Neural cell (in vitro differentiated cells): Measurements from ENCODE around the gene PAQR9. TPM values are rescaled to one million over a fixed set of nuclear protein-coding genes. Genes with fewer than 3 reads are reported as not detected.

ENCODE experiments used
- H2AFZ ChIP-seq: fragments of 200-600, 300-800 bp; sonication (generic), shearing (Covaris generic); 2 replicates; pipeline ENCODE4 v1.6.0; 2014; ENCODE audit warnings: low read depth, mild to moderate bottlenecking, antibody characterized with exemption, low read length, moderate library complexity
- H3F3A ChIP-seq: fragments of 200-600 bp; shearing (Covaris generic); 2 replicates; pipeline ENCODE4 v1.6.1; 2016; ENCODE audit warnings: mild to moderate bottlenecking, moderate library complexity, mixed read lengths, antibody characterized with exemption, low read length; ENCODE audit not compliant: insufficient read depth, poor library complexity, severe bottlenecking
- H3K27ac ChIP-seq: fragments of 200-600, 300-800 bp; sonication (generic), shearing (Covaris generic); 2 replicates; pipeline ENCODE4 v1.5.1; 2014; ENCODE audit warnings: mild to moderate bottlenecking, low read length, moderate library complexity
- H3K27me3 ChIP-seq: fragments of 300-800, 200-600 bp; sonication (generic), shearing (Covaris generic); 2 replicates; pipeline ENCODE4 v1.6.0; 2014; ENCODE audit warnings: mild to moderate bottlenecking, low read depth, low read length, moderate library complexity; ENCODE audit not compliant: insufficient read depth
- H3K36me3 ChIP-seq: fragments of 300-800, 200-600 bp; sonication (generic), shearing (Covaris generic); 2 replicates; pipeline ENCODE4 v1.5.1; 2014; ENCODE audit warnings: mild to moderate bottlenecking, antibody characterized with exemption, low read length, moderate library complexity; ENCODE audit not compliant: insufficient read depth
- H3K4me2 ChIP-seq: fragments of 300-800, 200-600 bp; sonication (generic), shearing (Covaris generic); 2 replicates; pipeline ENCODE4 v1.6.0; 2014; ENCODE audit warnings: mild to moderate bottlenecking, low read length
- H3K4me3 ChIP-seq: fragments of 300-800, 200-600 bp; sonication (generic), shearing (Covaris generic); 2 replicates; pipeline ENCODE4 v1.5.1; 2014; ENCODE audit warnings: mild to moderate bottlenecking, low read length, moderate library complexity
- H3K79me2 ChIP-seq: fragments of 200-600 bp; shearing (Covaris generic); replicated peaks from 2 replicates; pipeline ENCODE4 v1.6.0; 2014; ENCODE audit warnings: mild to moderate bottlenecking, low read length, moderate library complexity; ENCODE audit not compliant: insufficient read depth
- H3K9ac ChIP-seq: fragments of 300-800, 200-600 bp; sonication (generic), shearing (Covaris generic); 2 replicates; pipeline ENCODE4 v1.6.1; 2016; ENCODE audit warnings: mild to moderate bottlenecking, low read length, mixed read lengths
- H3K9me2 ChIP-seq: fragments of 200-600 bp; shearing (Covaris generic); 2 replicates; pipeline ENCODE4 v1.6.1; 2016; ENCODE audit warnings: mild to moderate bottlenecking, low read length, mixed read lengths; ENCODE audit not compliant: insufficient read depth
- H3K9me3 ChIP-seq: fragments of 200-600, 300-800 bp; sonication (generic), shearing (Covaris generic); 2 replicates; pipeline ENCODE4 v1.6.1; 2016; ENCODE audit warnings: mild to moderate bottlenecking, mixed run types, low read length, moderate library complexity, mixed read lengths
- H4K20me1 ChIP-seq: fragments of 200-600 bp; shearing (Covaris generic); 2 replicates; pipeline ENCODE4 v1.6.1; 2016; ENCODE audit warnings: mild to moderate bottlenecking, mixed run types; ENCODE audit not compliant: insufficient read depth
- EP300 ChIP-seq: fragments of 450-650 bp; conservative IDR thresholded peaks from 2 replicates; pipeline ENCODE4 v1.6.1; 2014; ENCODE audit warnings: antibody characterized with exemption, mild to moderate bottlenecking, moderate library complexity; ENCODE audit not compliant: poor library complexity, severe bottlenecking
- EZH2 ChIP-seq: fragments of 200-600, 300-800 bp; shearing (Covaris generic), sonication (generic); IDR thresholded peaks from 2 replicates; pipeline ENCODE4 v1.6.1; 2014; ENCODE audit warnings: antibody characterized with exemption, low read length, borderline replicate concordance, mild to moderate bottlenecking; ENCODE audit not compliant: insufficient read depth, poor library complexity, severe bottlenecking
- MXI1 ChIP-seq: fragments of 450-650 bp; conservative IDR thresholded peaks from 2 replicates; pipeline ENCODE4 v1.6.1; 2014; ENCODE audit warnings: antibody characterized with exemption, mild to moderate bottlenecking; ENCODE audit not compliant: poor library complexity, severe bottlenecking
- POLR2AphosphoS5 ChIP-seq: IDR thresholded peaks from 2 replicates; pipeline ENCODE4 v1.6.1; 2012
- RAD21 ChIP-seq: fragments of 450-650 bp; conservative IDR thresholded peaks from 2 replicates; pipeline ENCODE4 v1.6.1; 2014; ENCODE audit warnings: antibody characterized with exemption, mild to moderate bottlenecking, moderate library complexity
- SMC3 ChIP-seq: fragments of 450-650 bp; conservative IDR thresholded peaks from 2 replicates; pipeline ENCODE4 v1.6.1; 2014; ENCODE audit warnings: antibody characterized with exemption, mild to moderate bottlenecking, moderate library complexity; ENCODE audit not compliant: poor library complexity
- TAF1 ChIP-seq: IDR thresholded peaks from 2 replicates; pipeline ENCODE4 v1.6.1; 2012; ENCODE audit warnings: low read depth
- polyA plus RNA-seq: library from polyadenylated mRNA; depleted of rRNA; stranded (reverse); fragments of >200 nt; gene quantifications from 2 replicates; pipeline ENCODE4 v1.2.3, GENCODE V29; 2014
- TF ChIP-seq, protein P1 (sequence below): fragments of 450-650 bp; IDR thresholded peaks from 2 replicates; pipeline ENCODE4 v1.5.1; 2014; ENCODE audit warnings: antibody characterized with exemption, mild to moderate bottlenecking, moderate library complexity; ENCODE audit not compliant: poor library complexity, severe bottlenecking
- TF ChIP-seq, protein P2 (sequence below): IDR thresholded peaks from 2 replicates; pipeline ENCODE4 v1.6.1; 2012; ENCODE audit warnings: borderline replicate concordance

Gene PAQR9
- polyA plus RNA-seq, 1 donor from 2014 or later = 0.24 TPM

DNA sequence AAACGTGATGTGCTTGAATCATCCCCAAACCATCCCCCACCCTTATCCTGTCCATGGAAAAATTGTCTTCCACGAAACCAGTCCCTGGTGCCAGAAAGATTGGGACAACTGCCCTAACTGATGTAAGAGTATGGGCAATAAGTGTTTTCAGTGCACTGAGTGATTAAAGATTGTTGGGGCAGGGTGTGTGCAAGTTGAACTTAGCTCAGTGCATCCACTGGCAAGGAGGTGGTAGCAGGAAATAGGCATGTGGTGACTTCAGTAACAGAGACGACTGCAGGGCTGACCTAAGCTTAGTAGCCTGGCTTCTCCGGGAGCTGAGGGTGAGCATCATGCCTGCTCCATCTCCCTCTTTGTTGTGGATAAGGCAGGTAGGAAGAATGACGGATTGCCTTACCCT is 27.5 kb downstream of the PAQR9 start:
- H3K9me2 ChIP-seq = no peaks in the 10 kb centered on the region
- no peak overlapping the region for H3K4me2 ChIP-seq
- no peaks in the 10 kb centered on the region for H3K9me3 ChIP-seq
- TF ChIP-seq EP300 (no peak), SMC3 (no peak), RAD21 (no peak), TAF1 (no peak), POLR2AphosphoS5 (no peak), EZH2 (no peak), MXI1 (no peak)
- TF ChIP-seq, protein P1, sequence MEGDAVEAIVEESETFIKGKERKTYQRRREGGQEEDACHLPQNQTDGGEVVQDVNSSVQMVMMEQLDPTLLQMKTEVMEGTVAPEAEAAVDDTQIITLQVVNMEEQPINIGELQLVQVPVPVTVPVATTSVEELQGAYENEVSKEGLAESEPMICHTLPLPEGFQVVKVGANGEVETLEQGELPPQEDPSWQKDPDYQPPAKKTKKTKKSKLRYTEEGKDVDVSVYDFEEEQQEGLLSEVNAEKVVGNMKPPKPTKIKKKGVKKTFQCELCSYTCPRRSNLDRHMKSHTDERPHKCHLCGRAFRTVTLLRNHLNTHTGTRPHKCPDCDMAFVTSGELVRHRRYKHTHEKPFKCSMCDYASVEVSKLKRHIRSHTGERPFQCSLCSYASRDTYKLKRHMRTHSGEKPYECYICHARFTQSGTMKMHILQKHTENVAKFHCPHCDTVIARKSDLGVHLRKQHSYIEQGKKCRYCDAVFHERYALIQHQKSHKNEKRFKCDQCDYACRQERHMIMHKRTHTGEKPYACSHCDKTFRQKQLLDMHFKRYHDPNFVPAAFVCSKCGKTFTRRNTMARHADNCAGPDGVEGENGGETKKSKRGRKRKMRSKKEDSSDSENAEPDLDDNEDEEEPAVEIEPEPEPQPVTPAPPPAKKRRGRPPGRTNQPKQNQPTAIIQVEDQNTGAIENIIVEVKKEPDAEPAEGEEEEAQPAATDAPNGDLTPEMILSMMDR = no peak
- TF ChIP-seq, protein P2, sequence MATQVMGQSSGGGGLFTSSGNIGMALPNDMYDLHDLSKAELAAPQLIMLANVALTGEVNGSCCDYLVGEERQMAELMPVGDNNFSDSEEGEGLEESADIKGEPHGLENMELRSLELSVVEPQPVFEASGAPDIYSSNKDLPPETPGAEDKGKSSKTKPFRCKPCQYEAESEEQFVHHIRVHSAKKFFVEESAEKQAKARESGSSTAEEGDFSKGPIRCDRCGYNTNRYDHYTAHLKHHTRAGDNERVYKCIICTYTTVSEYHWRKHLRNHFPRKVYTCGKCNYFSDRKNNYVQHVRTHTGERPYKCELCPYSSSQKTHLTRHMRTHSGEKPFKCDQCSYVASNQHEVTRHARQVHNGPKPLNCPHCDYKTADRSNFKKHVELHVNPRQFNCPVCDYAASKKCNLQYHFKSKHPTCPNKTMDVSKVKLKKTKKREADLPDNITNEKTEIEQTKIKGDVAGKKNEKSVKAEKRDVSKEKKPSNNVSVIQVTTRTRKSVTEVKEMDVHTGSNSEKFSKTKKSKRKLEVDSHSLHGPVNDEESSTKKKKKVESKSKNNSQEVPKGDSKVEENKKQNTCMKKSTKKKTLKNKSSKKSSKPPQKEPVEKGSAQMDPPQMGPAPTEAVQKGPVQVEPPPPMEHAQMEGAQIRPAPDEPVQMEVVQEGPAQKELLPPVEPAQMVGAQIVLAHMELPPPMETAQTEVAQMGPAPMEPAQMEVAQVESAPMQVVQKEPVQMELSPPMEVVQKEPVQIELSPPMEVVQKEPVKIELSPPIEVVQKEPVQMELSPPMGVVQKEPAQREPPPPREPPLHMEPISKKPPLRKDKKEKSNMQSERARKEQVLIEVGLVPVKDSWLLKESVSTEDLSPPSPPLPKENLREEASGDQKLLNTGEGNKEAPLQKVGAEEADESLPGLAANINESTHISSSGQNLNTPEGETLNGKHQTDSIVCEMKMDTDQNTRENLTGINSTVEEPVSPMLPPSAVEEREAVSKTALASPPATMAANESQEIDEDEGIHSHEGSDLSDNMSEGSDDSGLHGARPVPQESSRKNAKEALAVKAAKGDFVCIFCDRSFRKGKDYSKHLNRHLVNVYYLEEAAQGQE = no peak
- H3F3A ChIP-seq = no peaks in the 10 kb centered on the region
- no peak overlapping the region for H3K9ac ChIP-seq
- no peak overlapping the region for H3K27ac ChIP-seq
- no peaks in the 10 kb centered on the region for H4K20me1 ChIP-seq
- H3K27me3 ChIP-seq = no peaks in the 10 kb centered on the region
- H3K36me3 ChIP-seq = no peaks in the 10 kb centered on the region
- H3K4me3 ChIP-seq = no peak overlapping the region
- no peak overlapping the region for H2AFZ ChIP-seq
- no peaks in the 10 kb centered on the region for H3K79me2 ChIP-seq

DNA sequence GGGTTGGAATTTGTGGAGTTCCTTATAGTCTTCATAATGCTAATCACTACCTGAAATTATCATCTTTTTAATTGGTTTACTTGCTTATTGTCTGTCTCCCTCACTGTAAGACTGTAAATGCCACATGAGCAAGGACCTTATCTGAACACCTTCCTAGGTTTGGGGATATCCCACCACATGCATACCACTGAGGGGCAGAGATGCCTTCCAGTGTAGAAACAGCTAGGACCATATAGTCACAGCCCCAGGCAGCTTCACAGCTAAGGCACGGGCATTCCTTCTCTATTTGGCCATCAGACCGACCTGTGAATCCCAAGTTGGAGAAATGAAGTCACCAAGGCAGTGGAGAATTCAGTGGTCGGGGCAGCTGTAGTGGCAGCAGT is 28.6 kb downstream of the PAQR9 start:
- Histone ChIP-seq H3K9ac (no peak overlapping the region), H3K79me2 (no peaks in the 10 kb centered on the region), H3K9me2 (no peaks in the 10 kb centered on the region), H3K4me3 (no peak overlapping the region), H3K36me3 (no peaks in the 10 kb centered on the region), H4K20me1 (no peaks in the 10 kb centered on the region), H3K27ac (no peak overlapping the region), H2AFZ (no peak overlapping the region), H3K27me3 (no peaks in the 10 kb centered on the region), H3F3A (no peaks in the 10 kb centered on the region), H3K4me2 (no peak overlapping the region), H3K9me3 (no peaks in the 10 kb centered on the region)
- TF ChIP-seq, protein P2 = no peak
- TF ChIP-seq, protein P1 = no peak
- TF ChIP-seq POLR2AphosphoS5 (no peak), TAF1 (no peak), RAD21 (no peak), EZH2 (no peak), MXI1 (no peak), SMC3 (no peak), EP300 (no peak)
